HepG2 (cell line): ENCODE results near the gene FAIM2. TPM values are rescaled to one million over a fixed set of nuclear protein-coding genes. Genes with fewer than 3 reads are reported as not detected.

Experiments used
- AGO1 ChIP-seq: fragments of 200-400 bp; formaldehyde crosslinking; IDR thresholded peaks from 2 replicates; pipeline ENCODE4 v1.6.1; 2017; ENCODE audit warnings: mild to moderate bottlenecking, low read depth, low read length, moderate library complexity; ENCODE audit not compliant: poor library complexity, severe bottlenecking
- CSRNP1 ChIP-seq: sonication (generic); formaldehyde crosslinking; IDR thresholded peaks from 2 replicates; pipeline ENCODE4 v1.8.1; 2023; ENCODE audit warnings: mild to moderate bottlenecking, missing genetic modification reagents
- HBP1 ChIP-seq: IDR thresholded peaks from 2 replicates; pipeline ENCODE4 v1.6.1; 2016; ENCODE audit warnings: low read depth, control low read depth
- HNRNPL ChIP-seq: fragments of 200-400 bp; formaldehyde crosslinking; IDR thresholded peaks from 2 replicates; pipeline ENCODE4 v1.6.1; 2017; ENCODE audit warnings: mild to moderate bottlenecking, low read depth, low read length
- MBD4 ChIP-seq: IDR thresholded peaks from 2 replicates; pipeline ENCODE4 v1.6.1; 2012; ENCODE audit warnings: low read length, inconsistent platforms, borderline replicate concordance
- MXD4 ChIP-seq: IDR thresholded peaks from 2 replicates; pipeline ENCODE4 v1.6.1; 2016; ENCODE audit warnings: mild to moderate bottlenecking, missing biosample characterization, missing genetic modification reagents
- NFATC3 ChIP-seq: sonication (generic); formaldehyde crosslinking; IDR thresholded peaks from 2 replicates; pipeline ENCODE4 v1.5.1; 2020; ENCODE audit warnings: mild to moderate bottlenecking, missing genetic modification reagents
- NFRKB ChIP-seq: fragments of 450-650 bp; IDR thresholded peaks from 2 replicates; pipeline ENCODE4 v1.6.1; 2017
- RFXAP ChIP-seq: sonication (generic); formaldehyde crosslinking; IDR thresholded peaks from 2 replicates; pipeline ENCODE4 v1.4.0; 2020; ENCODE audit warnings: missing genetic modification reagents, borderline replicate concordance
- SP5 ChIP-seq: IDR thresholded peaks from 2 replicates; pipeline ENCODE4 v1.6.1; 2016; ENCODE audit warnings: low read depth, borderline replicate concordance
- WIZ ChIP-seq: sonication (generic); formaldehyde crosslinking; IDR thresholded peaks from 2 replicates; pipeline ENCODE4 v1.5.1; 2020; ENCODE audit warnings: mild to moderate bottlenecking, missing genetic modification reagents
- ZFX ChIP-seq: sonication (generic); formaldehyde crosslinking; IDR thresholded peaks from 2 replicates; pipeline ENCODE4 v1.4.0; 2020; ENCODE audit warnings: mild to moderate bottlenecking, low read depth, missing genetic modification reagents, moderate library complexity
- ZGPAT ChIP-seq: IDR thresholded peaks from 2 replicates; pipeline ENCODE4 v1.6.1; 2016; ENCODE audit warnings: mild to moderate bottlenecking
- ZMYM4 ChIP-seq: sonication (generic); formaldehyde crosslinking; IDR thresholded peaks from 2 replicates; pipeline ENCODE4 v1.8.1; 2023; ENCODE audit warnings: mild to moderate bottlenecking, missing genetic modification reagents
- ZNF12 ChIP-seq: sonication (generic); formaldehyde crosslinking; IDR thresholded peaks from 2 replicates; pipeline ENCODE4 v1.5.0; 2020; ENCODE audit warnings: missing genetic modification reagents
- ZNF138 ChIP-seq: sonication (generic); formaldehyde crosslinking; IDR thresholded peaks from 2 replicates; pipeline ENCODE4 v1.5.0; 2020; ENCODE audit warnings: mild to moderate bottlenecking, low read depth, missing genetic modification reagents
- ZNF180 ChIP-seq: sonication (generic); formaldehyde crosslinking; IDR thresholded peaks from 2 replicates; pipeline ENCODE4 v1.4.0; 2020; ENCODE audit warnings: low read depth, missing genetic modification reagents, borderline replicate concordance
- ZNF234 ChIP-seq: sonication (generic); formaldehyde crosslinking; conservative IDR thresholded peaks from 2 replicates; pipeline ENCODE4 v1.5.1; 2020; ENCODE audit warnings: mild to moderate bottlenecking, missing genetic modification reagents
- ZNF557 ChIP-seq: sonication (generic); formaldehyde crosslinking; IDR thresholded peaks from 2 replicates; pipeline ENCODE4 v1.4.0; 2020; ENCODE audit warnings: missing genetic modification reagents
- ZNF607 ChIP-seq: sonication (generic); formaldehyde crosslinking; IDR thresholded peaks from 2 replicates; pipeline ENCODE4 v1.5.1; 2020; ENCODE audit warnings: missing genetic modification reagents, mild to moderate bottlenecking, borderline replicate concordance
- ZNF639 ChIP-seq: conservative IDR thresholded peaks from 2 replicates; pipeline ENCODE4 v1.6.1; 2018; ENCODE audit warnings: missing genetic modification reagents
- ZNF816 ChIP-seq: sonication (generic); formaldehyde crosslinking; IDR thresholded peaks from 2 replicates; pipeline ENCODE4 v1.8.0; 2022; ENCODE audit warnings: missing genetic modification reagents, mild to moderate bottlenecking, borderline replicate concordance
- polyA plus RNA-seq, 8 experiments: library from polyadenylated mRNA; depleted of rRNA in 3 of 8; stranded (reverse) in 7 of 8; unstranded in 1 of 8; fragments of >200 nt; fragmentation: Illumina TruSeq in 4 of 8; extraction: Trizol in 4 of 8; gene quantifications; 2 replicates each; pipeline versions ENCODE4 v1.2.1 to v1.2.3, GENCODE V29; 2011 to 2016; ENCODE audit warnings: low read depth in 4 of 8, missing spikeins in 1 of 8, mixed read lengths in 1 of 8; ENCODE audit not compliant: insufficient read depth in 1 of 8
- total RNA-seq, 5 experiments: library from RNA; depleted of rRNA; stranded (reverse); fragments of >200 nt; fragmentation: Illumina TruSeq; extraction: Trizol; gene quantifications; 2 replicates each; pipeline ENCODE4 v1.2.3, GENCODE V29; 2016; ENCODE audit warnings: low read depth in 1 of 5
- TF ChIP-seq, protein P1 (sequence below): sonication (generic); formaldehyde crosslinking; IDR thresholded peaks from 2 replicates; pipeline ENCODE4 v1.8.0; 2023; ENCODE audit warnings: mild to moderate bottlenecking, missing genetic modification reagents

The FAIM2 gene
- total and polyA plus RNA-seq, 2 of the 13 experiments (the other 11 are each of a cell fraction or from before 2014, with no cell fraction given), result not detected

GRCh38 chr12:49842519-49843352 is 61.0 kb downstream of the FAIM2 start, which contains the start of gene BCDIN3D (continued):
- no peak for TF ChIP-seq MXD4 (CRISPR knock-in tag)
- 0 out of 2 replicates have a peak, but pooled peaks have one; percentile 66 for TF ChIP-seq HNRNPL
- TF ChIP-seq RFXAP (CRISPR knock-in tag), result peak; percentile 72; the same call in 1 of the 2 replicates
- TF ChIP-seq HBP1 (CRISPR knock-in tag), result 0 out of 2 replicates have a peak, but pooled peaks have one; percentile 36
- 0 out of 2 replicates have a peak, but pooled peaks have one; percentile 73 for TF ChIP-seq ZNF138 (CRISPR knock-in tag)
- peak; percentile 34; the same call in 1 of the 2 replicates for TF ChIP-seq SP5 (CRISPR knock-in tag)
- 0 out of 2 replicates have a peak, but pooled peaks have one; percentile 74 for TF ChIP-seq NFATC3 (CRISPR knock-in tag)
- no peak for TF ChIP-seq AGO1
- TF ChIP-seq ZFX (CRISPR knock-in tag), result peak; percentile 84
- no peak for TF ChIP-seq ZNF816
- no peak for TF ChIP-seq NFRKB
- TF ChIP-seq ZNF180, result no peak
- TF ChIP-seq ZNF234 (CRISPR knock-in tag), result no peak
- peak; percentile 94 for TF ChIP-seq WIZ (CRISPR knock-in tag)
- no peak for TF ChIP-seq ZNF12
- 0 out of 2 replicates have a peak, but pooled peaks have one; percentile 52 for TF ChIP-seq ZNF557 (CRISPR knock-in tag)
- TF ChIP-seq, protein P1, sequence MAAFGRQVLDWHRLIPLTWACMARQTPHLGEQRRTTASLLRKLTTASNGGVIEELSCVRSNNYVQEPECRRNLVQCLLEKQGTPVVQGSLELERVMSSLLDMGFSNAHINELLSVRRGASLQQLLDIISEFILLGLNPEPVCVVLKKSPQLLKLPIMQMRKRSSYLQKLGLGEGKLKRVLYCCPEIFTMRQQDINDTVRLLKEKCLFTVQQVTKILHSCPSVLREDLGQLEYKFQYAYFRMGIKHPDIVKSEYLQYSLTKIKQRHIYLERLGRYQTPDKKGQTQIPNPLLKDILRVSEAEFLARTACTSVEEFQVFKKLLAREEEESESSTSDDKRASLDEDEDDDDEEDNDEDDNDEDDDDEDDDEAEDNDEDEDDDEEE (CRISPR knock-in tag), result peak; percentile 45
- no peak for TF ChIP-seq ZNF607 (CRISPR knock-in tag)
- TF ChIP-seq CSRNP1 (CRISPR knock-in tag), result peak; percentile 39; the same call in 1 of the 2 replicates
- TF ChIP-seq ZGPAT (CRISPR knock-in tag), result peak; percentile 87; the same call in 1 of the 2 replicates
- TF ChIP-seq ZNF639 (CRISPR knock-in tag), result peak; percentile 64; the same call in 1 of the 2 replicates
- TF ChIP-seq ZMYM4, result peak; percentile 43
- TF ChIP-seq MBD4, result no peak
